Body of pancreas (tissue), 4 donors: ENCODE results near the gene CMIP.

Source experiments
- CTCF ChIP-seq, 7 experiments: fragments of 450-650 bp in 4 of 7; fragments of 200-600 bp in 3 of 7; sonication (generic) in 3 of 7; IDR thresholded peaks; one replicate each; pipeline ENCODE4 v1.5.1; 2016 to 2019; ENCODE audit warnings: antibody characterized with exemption in 7 of 7
- POLR2A ChIP-seq, 3 donors: fragments of 450-650 bp; IDR thresholded peaks; one replicate each; pipeline ENCODE4 v1.6.1; 2016; ENCODE audit warnings: antibody characterized with exemption in 3 of 3, mild to moderate bottlenecking in 2 of 3

- no peak for TF ChIP-seq CTCF (IDR thresholded peaks at IDR 0.05)
- TF ChIP-seq POLR2A (IDR thresholded peaks at IDR 0.05) = no peak
Observed at GRCh38 chr16:81709016-81709900, 264.6 kb downstream of the CMIP start.
